ENCODE measurements around the gene POLG2.

Gene POLG2

GRCh38 chr17:64496786-64497564, at the start of gene POLG2:
TSS of gene POLG2 (minus strand) at chr17:64497054. CDS start at chr17:64496968, 86 bp downstream.
- Histone ChIP-seq H4K20me1 (ENCODE audit: insufficient read depth, low read length, poor library complexity, severe bottlenecking) (peaks cover 64% of the 10 kb centered on the region), H3K4me1 (ENCODE audit: insufficient read depth, low read length, poor library complexity, severe bottlenecking) (peaks cover 39% of the 10 kb centered on the region), H3K79me2 (ENCODE audit: insufficient read depth, low read length) (peaks cover 77% of the 10 kb centered on the region), H3K4me2 (ENCODE audit: low read depth, low read length, poor library complexity, severe bottlenecking) (peak within 1 kb of the TSS; percentile 85), H3K27me3 (ENCODE audit: insufficient read depth, low read length, poor library complexity, severe bottlenecking) (no peaks in the 10 kb centered on the region), H3K4me3 (ENCODE audit: low read length, poor library complexity, severe bottlenecking) (peak within 1 kb of the TSS; percentile 93), H3K9ac (ENCODE audit: low read depth, low read length, poor library complexity, severe bottlenecking) (peak within 1 kb of the TSS; percentile 92), H2AFZ (ENCODE audit: low read length) (peak within 1 kb of the TSS; percentile 79), H3K9me2 (replicated peaks; ENCODE audit: low read depth, low read length) (no peaks in the 10 kb centered on the region), H3K9me3 (ENCODE audit: insufficient read depth, low read depth, low read length) (no peaks in the 10 kb centered on the region), H3F3A (ENCODE audit: low read depth) (peaks cover 38% of the 10 kb centered on the region), H3K36me3 (ENCODE audit: insufficient read depth, low read length) (peaks cover 41% of the 10 kb centered on the region)
- TF ChIP-seq CTCF (conservative IDR thresholded peaks at IDR 0.05; ENCODE audit: low read length) (peak; percentile 76), EZH2phosphoT487 (IDR thresholded peaks at IDR 0.05; ENCODE audit: borderline replicate concordance) (no peak)

- Histone ChIP-seq H4K20me1 (ENCODE audit: insufficient read depth, low read length, poor library complexity, severe bottlenecking) (no peaks in the 10 kb centered on the region), H3K27me3 (ENCODE audit: insufficient read depth, low read length, poor library complexity, severe bottlenecking) (no peaks in the 10 kb centered on the region), H3K4me3 (ENCODE audit: low read length, poor library complexity, severe bottlenecking) (no peak overlapping the region), H3K4me2 (ENCODE audit: low read depth, low read length, poor library complexity, severe bottlenecking) (no peak overlapping the region), H3F3A (ENCODE audit: low read depth) (no peaks in the 10 kb centered on the region), H3K36me3 (ENCODE audit: insufficient read depth, low read length) (peaks cover 65% of the 10 kb centered on the region; the same call in 1 of the 2 replicates), H3K9me3 (ENCODE audit: insufficient read depth, low read depth, low read length) (no peaks in the 10 kb centered on the region), H3K4me1 (ENCODE audit: insufficient read depth, low read length, poor library complexity, severe bottlenecking) (no peaks in the 10 kb centered on the region), H3K9ac (ENCODE audit: low read depth, low read length, poor library complexity, severe bottlenecking) (no peak overlapping the region), H2AFZ (ENCODE audit: low read length) (no peak overlapping the region), H3K9me2 (replicated peaks; ENCODE audit: low read depth, low read length) (no peaks in the 10 kb centered on the region), H3K79me2 (ENCODE audit: insufficient read depth, low read length) (no peaks in the 10 kb centered on the region)
- TF ChIP-seq CTCF (conservative IDR thresholded peaks at IDR 0.05; ENCODE audit: low read length) (no peak), EZH2phosphoT487 (IDR thresholded peaks at IDR 0.05; ENCODE audit: borderline replicate concordance) (no peak)
Observed at GRCh38 chr17:64544742-64545141, 47.9 kb upstream of the POLG2 start.

GRCh38 chr17:64540118-64540776, 43.4 kb upstream of the POLG2 start:
- Histone ChIP-seq H4K20me1 (ENCODE audit: insufficient read depth, low read length, poor library complexity, severe bottlenecking) (no peaks in the 10 kb centered on the region), H3K9me3 (ENCODE audit: insufficient read depth, low read depth, low read length) (no peaks in the 10 kb centered on the region), H3K9me2 (replicated peaks; ENCODE audit: low read depth, low read length) (no peaks in the 10 kb centered on the region), H3K79me2 (ENCODE audit: insufficient read depth, low read length) (no peaks in the 10 kb centered on the region), H3F3A (ENCODE audit: low read depth) (no peaks in the 10 kb centered on the region; the same call in 1 of the 2 replicates), H3K9ac (ENCODE audit: low read depth, low read length, poor library complexity, severe bottlenecking) (no peak overlapping the region), H3K27me3 (ENCODE audit: insufficient read depth, low read length, poor library complexity, severe bottlenecking) (no peaks in the 10 kb centered on the region), H3K4me2 (ENCODE audit: low read depth, low read length, poor library complexity, severe bottlenecking) (no peak overlapping the region), H3K36me3 (ENCODE audit: insufficient read depth, low read length) (peaks cover 62% of the 10 kb centered on the region; the same call in 1 of the 2 replicates), H3K4me1 (ENCODE audit: insufficient read depth, low read length, poor library complexity, severe bottlenecking) (no peaks in the 10 kb centered on the region), H2AFZ (ENCODE audit: low read length) (no peak overlapping the region), H3K4me3 (ENCODE audit: low read length, poor library complexity, severe bottlenecking) (no peak overlapping the region)
- TF ChIP-seq EZH2phosphoT487 (IDR thresholded peaks at IDR 0.05; ENCODE audit: borderline replicate concordance), result no peak
- no peak for TF ChIP-seq CTCF (conservative IDR thresholded peaks at IDR 0.05; ENCODE audit: low read length)
